GM12878 (cell line): ENCODE measurements around the gene NELFB. TPM values are rescaled to one million over a fixed set of nuclear protein-coding genes. Genes with fewer than 3 reads are reported as not detected.
A peak's percentile ranks its signal among the peaks of the same experiment; 100 is the strongest.

Experiments used
- ATAC-seq: fragments of 200-7000 bp; cut with Tn5 transposase; 3 replicates; pipeline ENCODE4 v1.9.1; 2020; ENCODE audit warnings: mild to moderate bottlenecking, moderate library complexity
- BruUV-seq: library from RNA; stranded (reverse); fragments of 400-500 nt; replicated peaks from 2 replicates; lab custom pipeline; 2021; lab: Mats Ljungman, UMichigan
- CTCF ChIA-PET: fragments of 300-600 bp; sonication (Branson Sonifier 250); formaldehyde crosslinking; extraction: SDS; loops from one replicate; lab custom pipeline; 2021; ENCODE audit warnings: inconsistent platforms; lab: Yijun Ruan, JAX
- POLR2A ChIA-PET: fragments of 350-600 bp; formaldehyde crosslinking; extraction: SDS; loops from one replicate; lab custom pipeline; 2021; ENCODE audit warnings: inconsistent platforms; lab: Charles Lee
- RAD21 ChIA-PET: fragments of 300-600 bp; sonication (Branson Sonifier 250); formaldehyde crosslinking; loops from one replicate; lab custom pipeline; 2023; ENCODE audit warnings: antibody characterized with exemption; ENCODE audit not compliant: unreplicated experiment; lab: Charles Lee
- SMC1A ChIA-PET: fragments of 300-600 bp; sonication (Branson Sonifier 250); formaldehyde crosslinking; loops from one replicate; lab custom pipeline; 2023; ENCODE audit not compliant: unreplicated experiment, uncharacterized antibody; lab: Charles Lee
- DNase-seq: peaks from one replicate; pipeline ENCODE4 v3.0.0-alpha.2; 2011; ENCODE audit warnings: low read depth, low spot score
- FAIRE-seq: peaks from 3 replicates; lab custom pipeline; 2011; peaks lifted over from hg19 to GRCh38; lab: Jason Lieb, UNC
- H2AFZ ChIP-seq: 2 replicates; pipeline ENCODE4 v1.6.0; 2011; ENCODE audit warnings: low read depth, low read length, control low read depth; ENCODE audit not compliant: control insufficient read depth
- H3K27ac ChIP-seq: 2 replicates; pipeline ENCODE4 v1.5.1; 2011; ENCODE audit warnings: control low read depth; ENCODE audit not compliant: control insufficient read depth, insufficient read depth
- H3K27me3 ChIP-seq, 2 experiments: replicated peaks in 1 of 2; 2 replicates each; pipeline versions ENCODE4 v1.6.0 to v1.6.1; 2011; ENCODE audit warnings: low read length in 1 of 2; ENCODE audit not compliant: control insufficient read depth in 2 of 2, insufficient read depth in 2 of 2
- H3K36me3 ChIP-seq, 2 experiments: 2 replicates each; pipeline ENCODE4 v1.5.1; 2011; ENCODE audit warnings: low read length in 1 of 2; ENCODE audit not compliant: control insufficient read depth in 2 of 2, insufficient read depth in 2 of 2
- H3K4me1 ChIP-seq: 2 replicates; pipeline ENCODE4 v1.6.1; 2011; ENCODE audit warnings: mild to moderate bottlenecking, low read length, moderate library complexity, mixed read lengths; ENCODE audit not compliant: control insufficient read depth, insufficient read depth
- H3K4me2 ChIP-seq: 2 replicates; pipeline ENCODE4 v1.6.0; 2011; ENCODE audit warnings: control low read depth; ENCODE audit not compliant: control insufficient read depth, insufficient read depth
- H3K4me3 ChIP-seq: fragments of 200-600 bp; sonication (generic); 2 replicates; pipeline ENCODE4 v1.5.1; 2016
- H3K79me2 ChIP-seq: 2 replicates; pipeline ENCODE4 v1.6.0; 2011; ENCODE audit warnings: low read length; ENCODE audit not compliant: control insufficient read depth, insufficient read depth
- H3K9ac ChIP-seq: 2 replicates; pipeline ENCODE4 v1.8.0; 2011; ENCODE audit warnings: low read length, control low read depth, mixed read lengths; ENCODE audit not compliant: control insufficient read depth, insufficient read depth
- H3K9me3 ChIP-seq: replicated peaks from 3 replicates; pipeline ENCODE4 v1.5.1; 2011; ENCODE audit warnings: mild to moderate bottlenecking, low read length; ENCODE audit not compliant: control insufficient read depth, insufficient read depth
- H4K20me1 ChIP-seq: 2 replicates; pipeline ENCODE4 v1.6.0; 2011; ENCODE audit not compliant: control insufficient read depth, insufficient read depth
- CBX3 ChIP-seq: fragments of 200-600 bp; sonication (generic); IDR thresholded peaks from 2 replicates; pipeline ENCODE4 v1.6.1; 2016; ENCODE audit warnings: low read depth, borderline replicate concordance
- IRF4 ChIP-seq: IDR thresholded peaks from 2 replicates; pipeline ENCODE4 v1.6.1; 2011; ENCODE audit warnings: low read depth, low read length
- LARP7 ChIP-seq: fragments of 450-650 bp; IDR thresholded peaks from 2 replicates; pipeline ENCODE4 v1.6.1; 2017; ENCODE audit warnings: mild to moderate bottlenecking
- MEF2B ChIP-seq: fragments of 450-650 bp; IDR thresholded peaks from 2 replicates; pipeline ENCODE4 v1.6.1; 2018; ENCODE audit warnings: mild to moderate bottlenecking, moderate library complexity; ENCODE audit not compliant: partially characterized antibody, poor library complexity, severe bottlenecking
- POLR2A ChIP-seq: IDR thresholded peaks from 2 replicates; pipeline ENCODE4 v1.6.1; 2011; ENCODE audit warnings: low read depth, mild to moderate bottlenecking, low read length
- RELA ChIP-seq: fragments of 450-650 bp; IDR thresholded peaks from 2 replicates; pipeline ENCODE4 v1.8.0; 2014; ENCODE audit warnings: borderline replicate concordance; ENCODE audit not compliant: partially characterized antibody
- RFX5 ChIP-seq: IDR thresholded peaks from 2 replicates; pipeline ENCODE4 v1.6.1; 2011; ENCODE audit warnings: low read depth, low read length, improper control_type of control experiment
- SIN3A ChIP-seq: IDR thresholded peaks from 2 replicates; pipeline ENCODE4 v1.6.1; 2012; ENCODE audit warnings: low read depth, low read length, improper control_type of control experiment
- TARDBP ChIP-seq: IDR thresholded peaks from 2 replicates; pipeline ENCODE4 v1.6.1; 2016; ENCODE audit warnings: borderline replicate concordance
- ZNF384 ChIP-seq: IDR thresholded peaks from 2 replicates; pipeline ENCODE4 v1.6.1; 2012; ENCODE audit warnings: low read depth, mild to moderate bottlenecking, low read length, improper control_type of control experiment, borderline replicate concordance
- WGBS: methylation state at CpG from one replicate; pipeline ENCODE4 v1.1.6; 2016; ENCODE audit warnings: low lambda C conversion rate; ENCODE audit not compliant: insufficient replicate concordance, insufficient coverage; ENCODE audit errors: missing lambda C conversion rate; 5-methylcytosine and 5-hydroxymethylcytosine counted together
- in situ Hi-C: fragments of 300-500 bp; cut with MboI; formaldehyde crosslinking; loops from 9 replicates; pipeline ENCODE4 v1.14.3; 2018; ENCODE audit warnings: mixed read lengths
- intact Hi-C: fragments of 100-400 bp; cut with micrococcal nuclease; formaldehyde crosslinking; loops from one replicate; pipeline ENCODE4 v1.14.2; 2022; ENCODE audit not compliant: unreplicated experiment
- polyA plus RNA-seq, 11 experiments: library from polyadenylated mRNA; depleted of rRNA in 4 of 11; unstranded in 6 of 11; stranded (reverse) in 5 of 11; fragments of >200 nt; fragmentation: Nextera tagmentation in 4 of 11; fragmentation: Illumina TruSeq in 1 of 11; extraction: Ambion mirVana in 4 of 11; extraction: Trizol in 1 of 11; gene quantifications; 1 replicate in 1 of 11; 2 replicates in 10 of 11; pipeline versions ENCODE4 v1.2.1 to v1.2.3, GENCODE V29; 2011 to 2016; ENCODE audit warnings: inconsistent platforms in 2 of 11, missing spikeins in 2 of 11, low read depth in 1 of 11
- total RNA-seq, 4 experiments: library from RNA; depleted of rRNA in 3 of 4; stranded (reverse); fragments of >200 nt in 3 of 4; fragmentation: Illumina TruSeq in 1 of 4; extraction: Trizol in 1 of 4; gene quantifications; 2 replicates each; pipeline versions ENCODE4 v1.2.1 to v1.2.3, GENCODE V29; 2013 to 2021
- TF ChIP-seq, protein P1 (sequence below): fragments of 450-650 bp; IDR thresholded peaks from 2 replicates; pipeline ENCODE4 v1.6.1; 2017; ENCODE audit warnings: mild to moderate bottlenecking, moderate library complexity
- TF ChIP-seq, protein P2 (sequence below): fragments of 450-650 bp; IDR thresholded peaks from 2 replicates; pipeline ENCODE4 v1.6.1; 2017; ENCODE audit warnings: low read depth, mild to moderate bottlenecking, moderate library complexity

The NELFB gene
- total and polyA plus RNA-seq, 10 of the 15 experiments (the other 5 are each of a cell fraction or from before 2014, with no cell fraction given): 0.19 to 63.4 (median 30.9) TPM

DNA sequence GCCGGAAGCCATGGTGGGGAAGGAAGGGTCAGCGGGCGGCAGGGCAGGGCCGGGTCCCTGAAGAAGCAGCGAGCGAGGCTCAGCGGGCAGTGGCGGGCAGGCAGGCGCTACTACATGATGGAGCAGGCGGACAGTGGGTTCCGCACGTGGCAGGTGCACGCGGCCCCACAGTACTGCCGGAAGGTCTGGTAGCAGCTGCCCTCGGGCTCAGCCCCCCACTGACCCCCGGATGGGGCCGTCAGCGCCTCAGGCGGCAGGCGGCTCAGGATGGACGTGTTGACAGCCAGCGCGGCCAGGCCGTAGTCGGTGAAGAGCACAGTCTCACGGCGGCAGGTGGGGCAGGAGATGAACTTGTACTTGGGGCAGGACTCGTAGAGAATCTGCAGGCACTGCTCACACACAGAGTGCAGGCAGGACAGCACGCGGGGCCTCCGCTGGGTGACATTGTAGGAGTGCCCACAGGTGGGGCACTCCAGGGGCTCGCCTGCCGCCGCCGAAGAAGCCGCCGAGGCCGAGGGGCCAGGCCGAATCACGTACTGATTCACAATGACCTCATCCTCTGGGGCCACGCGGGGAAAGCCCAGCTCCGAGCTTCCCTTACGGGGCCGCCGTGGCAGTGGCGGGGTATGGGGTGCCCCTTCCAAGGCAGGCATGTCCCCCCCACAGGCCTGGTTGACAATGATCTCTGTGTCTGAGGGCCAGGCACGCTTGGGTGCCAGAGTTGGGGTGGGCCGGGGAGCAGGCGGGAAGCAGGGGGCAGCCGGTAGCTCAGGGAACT is 34.6 kb upstream of the NELFB start:
- ChIA-PET CTCF (no interaction called here), SMC1A (interaction anchor here (0.5 to 1.1 kb wide), 2 partner anchors 18 to 102 kb away, joined by 3 read pairs; no protein-coding TSS in a partner anchor), RAD21 (interaction anchor here (0.7 kb wide), 1 partner anchor 170 kb away, joined by 3 read pairs; no protein-coding TSS in a partner anchor), POLR2A (interaction anchor here (5.5 kb wide), 1 partner anchor 16 kb away, joined by 68 read pairs; the partner anchor contains the start of genes NDOR1, TMEM203 and TPRN)
- H3K27me3 ChIP-seq: no peaks in the 10 kb centered on the region
- WGBS: 88% methylated on average over 50 of the region's 52 CpGs
- no peak overlapping the region for H3K27ac ChIP-seq
- H3K4me3 ChIP-seq: no peak overlapping the region
- peaks cover 16% of the 10 kb centered on the region for H3K4me1 ChIP-seq
- no peak for ATAC-seq
- intact Hi-C loops: loop anchor here (5.0 to 10.0 kb wide), 2 partner anchors 33 to 176 kb away; partner anchors contain the start of genes ANAPC2, NPDC1 and SSNA1
- TSS peak; percentile 77 for BruUV-seq
- in situ Hi-C loops: no loop called here
- no peak overlapping the region for H2AFZ ChIP-seq
- no peaks in the 10 kb centered on the region for H3K79me2 ChIP-seq
- H3K9ac ChIP-seq: no peak overlapping the region
- no peaks in the 10 kb centered on the region for H4K20me1 ChIP-seq
- DNase-seq: no peak
- FAIRE-seq: no peak
- no peak for TF ChIP-seq IRF4
- no peak for TF ChIP-seq ZNF384
- TF ChIP-seq CBX3: no peak
- TF ChIP-seq, protein P1, sequence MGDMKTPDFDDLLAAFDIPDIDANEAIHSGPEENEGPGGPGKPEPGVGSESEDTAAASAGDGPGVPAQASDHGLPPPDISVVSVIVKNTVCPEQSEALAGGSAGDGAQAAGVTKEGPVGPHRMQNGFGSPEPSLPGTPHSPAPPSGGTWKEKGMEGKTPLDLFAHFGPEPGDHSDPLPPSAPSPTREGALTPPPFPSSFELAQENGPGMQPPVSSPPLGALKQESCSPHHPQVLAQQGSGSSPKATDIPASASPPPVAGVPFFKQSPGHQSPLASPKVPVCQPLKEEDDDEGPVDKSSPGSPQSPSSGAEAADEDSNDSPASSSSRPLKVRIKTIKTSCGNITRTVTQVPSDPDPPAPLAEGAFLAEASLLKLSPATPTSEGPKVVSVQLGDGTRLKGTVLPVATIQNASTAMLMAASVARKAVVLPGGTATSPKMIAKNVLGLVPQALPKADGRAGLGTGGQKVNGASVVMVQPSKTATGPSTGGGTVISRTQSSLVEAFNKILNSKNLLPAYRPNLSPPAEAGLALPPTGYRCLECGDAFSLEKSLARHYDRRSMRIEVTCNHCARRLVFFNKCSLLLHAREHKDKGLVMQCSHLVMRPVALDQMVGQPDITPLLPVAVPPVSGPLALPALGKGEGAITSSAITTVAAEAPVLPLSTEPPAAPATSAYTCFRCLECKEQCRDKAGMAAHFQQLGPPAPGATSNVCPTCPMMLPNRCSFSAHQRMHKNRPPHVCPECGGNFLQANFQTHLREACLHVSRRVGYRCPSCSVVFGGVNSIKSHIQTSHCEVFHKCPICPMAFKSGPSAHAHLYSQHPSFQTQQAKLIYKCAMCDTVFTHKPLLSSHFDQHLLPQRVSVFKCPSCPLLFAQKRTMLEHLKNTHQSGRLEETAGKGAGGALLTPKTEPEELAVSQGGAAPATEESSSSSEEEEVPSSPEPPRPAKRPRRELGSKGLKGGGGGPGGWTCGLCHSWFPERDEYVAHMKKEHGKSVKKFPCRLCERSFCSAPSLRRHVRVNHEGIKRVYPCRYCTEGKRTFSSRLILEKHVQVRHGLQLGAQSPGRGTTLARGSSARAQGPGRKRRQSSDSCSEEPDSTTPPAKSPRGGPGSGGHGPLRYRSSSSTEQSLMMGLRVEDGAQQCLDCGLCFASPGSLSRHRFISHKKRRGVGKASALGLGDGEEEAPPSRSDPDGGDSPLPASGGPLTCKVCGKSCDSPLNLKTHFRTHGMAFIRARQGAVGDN: no peak
- TF ChIP-seq TARDBP: no peak
- TF ChIP-seq MEF2B: no peak
- TF ChIP-seq POLR2A: no peak; the same call in none of the 2 replicates
- TF ChIP-seq, protein P2, sequence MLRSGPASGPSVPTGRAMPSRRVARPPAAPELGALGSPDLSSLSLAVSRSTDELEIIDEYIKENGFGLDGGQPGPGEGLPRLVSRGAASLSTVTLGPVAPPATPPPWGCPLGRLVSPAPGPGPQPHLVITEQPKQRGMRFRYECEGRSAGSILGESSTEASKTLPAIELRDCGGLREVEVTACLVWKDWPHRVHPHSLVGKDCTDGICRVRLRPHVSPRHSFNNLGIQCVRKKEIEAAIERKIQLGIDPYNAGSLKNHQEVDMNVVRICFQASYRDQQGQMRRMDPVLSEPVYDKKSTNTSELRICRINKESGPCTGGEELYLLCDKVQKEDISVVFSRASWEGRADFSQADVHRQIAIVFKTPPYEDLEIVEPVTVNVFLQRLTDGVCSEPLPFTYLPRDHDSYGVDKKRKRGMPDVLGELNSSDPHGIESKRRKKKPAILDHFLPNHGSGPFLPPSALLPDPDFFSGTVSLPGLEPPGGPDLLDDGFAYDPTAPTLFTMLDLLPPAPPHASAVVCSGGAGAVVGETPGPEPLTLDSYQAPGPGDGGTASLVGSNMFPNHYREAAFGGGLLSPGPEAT: no peak
- no peak for TF ChIP-seq RELA
- no peak for TF ChIP-seq RFX5
- TF ChIP-seq LARP7: no peak
- no peak for TF ChIP-seq SIN3A
- no peaks in the 10 kb centered on the region for H3K9me3 ChIP-seq
- no peak overlapping the region for H3K4me2 ChIP-seq
- peaks cover 0 to 2% of the 10 kb centered on the region in 2 experiments; a peak in 1 of 4 replicates for H3K36me3 ChIP-seq
